HepG2 (cell line): ENCODE data around the gene FOXK2. TPM values are rescaled to one million over a fixed set of nuclear protein-coding genes. Genes with fewer than 3 reads are reported as not detected.

ENCODE experiments used
- AGO2 ChIP-seq: fragments of 200-400 bp; formaldehyde crosslinking; optimal IDR thresholded peaks from 2 replicates; pipeline ENCODE3; 2017; ENCODE audit warnings: mild to moderate bottlenecking, low read depth, low read length, moderate library complexity
- CENPT ChIP-seq: sonication (generic); formaldehyde crosslinking; IDR thresholded peaks from 2 replicates; pipeline ENCODE4 v1.8.0; 2022; ENCODE audit warnings: low read depth, mild to moderate bottlenecking, moderate library complexity, missing genetic modification reagents
- FOXJ3 ChIP-seq: sonication (generic); formaldehyde crosslinking; IDR thresholded peaks from 2 replicates; pipeline ENCODE4 v1.4.0; 2020; ENCODE audit warnings: missing genetic modification reagents, mild to moderate bottlenecking, borderline replicate concordance
- FOXM1 ChIP-seq: sonication (generic); formaldehyde crosslinking; IDR thresholded peaks from 2 replicates; pipeline ENCODE4 v1.5.0; 2020; ENCODE audit warnings: missing genetic modification reagents
- FOXO1 ChIP-seq: sonication (generic); formaldehyde crosslinking; IDR thresholded peaks from 2 replicates; pipeline ENCODE4 v1.4.0; 2020; ENCODE audit warnings: missing genetic modification reagents
- RBFOX2 ChIP-seq: fragments of 200-400 bp; formaldehyde crosslinking; IDR thresholded peaks from 2 replicates; pipeline ENCODE4 v1.6.1; 2017; ENCODE audit warnings: low read depth, mild to moderate bottlenecking, low read length
- SCMH1 ChIP-seq: sonication (generic); formaldehyde crosslinking; IDR thresholded peaks from 2 replicates; pipeline ENCODE4 v1.9.0; 2021; ENCODE audit warnings: missing genetic modification reagents, mild to moderate bottlenecking, borderline replicate concordance
- U2AF1 ChIP-seq: fragments of 200-400 bp; formaldehyde crosslinking; optimal IDR thresholded peaks from 2 replicates; pipeline ENCODE3; 2017; ENCODE audit warnings: mild to moderate bottlenecking, low read depth, low read length
- WIZ ChIP-seq: sonication (generic); formaldehyde crosslinking; IDR thresholded peaks from 2 replicates; pipeline ENCODE4 v1.5.1; 2020; ENCODE audit warnings: mild to moderate bottlenecking, missing genetic modification reagents
- ZFP1 ChIP-seq: IDR thresholded peaks from 2 replicates; pipeline ENCODE4 v1.6.1; 2016
- ZKSCAN1 ChIP-seq: fragments of 150-350 bp; IDR thresholded peaks from 2 replicates; pipeline ENCODE4 v1.6.1; 2014; ENCODE audit warnings: low read length
- ZNF496 ChIP-seq: sonication (generic); formaldehyde crosslinking; IDR thresholded peaks from 2 replicates; pipeline ENCODE4 v1.8.1; 2023; ENCODE audit warnings: mild to moderate bottlenecking, moderate library complexity, missing genetic modification reagents; ENCODE audit not compliant: insufficient replicate concordance
- ZNF782 ChIP-seq: sonication (generic); formaldehyde crosslinking; IDR thresholded peaks from 2 replicates; pipeline ENCODE4 v1.4.0; 2020; ENCODE audit warnings: missing genetic modification reagents, mild to moderate bottlenecking, borderline replicate concordance
- polyA plus RNA-seq, 8 experiments: library from polyadenylated mRNA; depleted of rRNA in 3 of 8; stranded (reverse) in 7 of 8; unstranded in 1 of 8; fragments of >200 nt; fragmentation: Illumina TruSeq in 4 of 8; extraction: Trizol in 4 of 8; gene quantifications; 2 replicates each; pipeline versions ENCODE4 v1.2.1 to v1.2.3, GENCODE V29; 2011 to 2016; ENCODE audit warnings: low read depth in 4 of 8, missing spikeins in 1 of 8, mixed read lengths in 1 of 8; ENCODE audit not compliant: insufficient read depth in 1 of 8
- total RNA-seq, 5 experiments: library from RNA; depleted of rRNA; stranded (reverse); fragments of >200 nt; fragmentation: Illumina TruSeq; extraction: Trizol; gene quantifications; 2 replicates each; pipeline ENCODE4 v1.2.3, GENCODE V29; 2016; ENCODE audit warnings: low read depth in 1 of 5
- TF ChIP-seq, protein P1 (sequence below): sonication (generic); formaldehyde crosslinking; IDR thresholded peaks from 2 replicates; pipeline ENCODE4 v1.9.0; 2021; ENCODE audit warnings: missing genetic modification reagents, borderline replicate concordance
- TF ChIP-seq, protein P2 (sequence below): sonication (generic); formaldehyde crosslinking; IDR thresholded peaks from 2 replicates; pipeline ENCODE4 v1.4.0; 2020; ENCODE audit warnings: missing genetic modification reagents
- TF ChIP-seq, protein P3 (sequence below): sonication (generic); formaldehyde crosslinking; IDR thresholded peaks from 2 replicates; pipeline ENCODE4 v1.8.1; 2023; ENCODE audit warnings: missing genetic modification reagents, inconsistent platforms, borderline replicate concordance
- TF ChIP-seq, protein P4 (sequence below): sonication (generic); formaldehyde crosslinking; IDR thresholded peaks from 2 replicates; pipeline ENCODE4 v1.5.1; 2020; ENCODE audit warnings: mild to moderate bottlenecking, missing genetic modification reagents, moderate library complexity

FOXK2 gene
- total and polyA plus RNA-seq, 2 of the 13 experiments (the other 11 are each of a cell fraction or from before 2014, with no cell fraction given): 67.1 to 67.2 TPM

DNA sequence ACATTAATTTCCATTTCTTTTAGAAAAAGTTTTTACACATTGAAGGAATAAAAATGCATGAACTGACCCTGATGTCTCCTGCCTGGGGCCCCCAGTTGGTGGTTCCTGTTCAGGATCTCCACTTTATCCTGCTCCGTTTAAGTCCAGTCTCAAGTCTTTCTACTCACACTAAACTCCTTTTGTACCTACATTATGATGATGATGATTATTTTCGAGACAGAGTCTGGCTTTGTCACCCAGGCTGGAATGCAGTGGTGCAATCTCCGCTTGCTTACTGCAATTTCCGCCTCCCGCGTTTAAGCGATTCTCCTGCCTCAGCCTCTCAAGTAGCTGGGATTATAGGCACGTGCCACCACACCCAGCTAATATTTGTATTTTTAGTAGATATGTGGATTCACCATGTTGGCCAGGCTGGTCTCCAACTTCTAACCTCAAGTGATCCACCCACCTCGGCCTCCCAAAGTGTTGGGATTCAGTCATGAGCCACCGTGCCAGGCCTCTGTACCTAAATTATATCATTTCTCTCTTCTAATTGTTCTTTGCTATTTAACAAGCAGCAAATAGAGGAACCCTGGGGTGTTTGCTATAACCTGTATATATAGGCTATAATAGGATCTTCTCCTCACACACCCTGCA is 2.2 kb upstream of the FOXK2 start (continued):
- TF ChIP-seq, protein P1, sequence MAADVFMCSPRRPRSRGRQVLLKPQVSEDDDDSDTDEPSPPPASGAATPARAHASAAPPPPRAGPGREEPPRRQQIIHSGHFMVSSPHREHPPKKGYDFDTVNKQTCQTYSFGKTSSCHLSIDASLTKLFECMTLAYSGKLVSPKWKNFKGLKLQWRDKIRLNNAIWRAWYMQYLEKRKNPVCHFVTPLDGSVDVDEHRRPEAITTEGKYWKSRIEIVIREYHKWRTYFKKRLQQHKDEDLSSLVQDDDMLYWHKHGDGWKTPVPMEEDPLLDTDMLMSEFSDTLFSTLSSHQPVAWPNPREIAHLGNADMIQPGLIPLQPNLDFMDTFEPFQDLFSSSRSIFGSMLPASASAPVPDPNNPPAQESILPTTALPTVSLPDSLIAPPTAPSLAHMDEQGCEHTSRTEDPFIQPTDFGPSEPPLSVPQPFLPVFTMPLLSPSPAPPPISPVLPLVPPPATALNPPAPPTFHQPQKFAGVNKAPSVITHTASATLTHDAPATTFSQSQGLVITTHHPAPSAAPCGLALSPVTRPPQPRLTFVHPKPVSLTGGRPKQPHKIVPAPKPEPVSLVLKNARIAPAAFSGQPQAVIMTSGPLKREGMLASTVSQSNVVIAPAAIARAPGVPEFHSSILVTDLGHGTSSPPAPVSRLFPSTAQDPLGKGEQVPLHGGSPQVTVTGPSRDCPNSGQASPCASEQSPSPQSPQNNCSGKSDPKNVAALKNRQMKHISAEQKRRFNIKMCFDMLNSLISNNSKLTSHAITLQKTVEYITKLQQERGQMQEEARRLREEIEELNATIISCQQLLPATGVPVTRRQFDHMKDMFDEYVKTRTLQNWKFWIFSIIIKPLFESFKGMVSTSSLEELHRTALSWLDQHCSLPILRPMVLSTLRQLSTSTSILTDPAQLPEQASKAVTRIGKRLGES (CRISPR knock-in tag): no peak; the same call in 1 of the 2 replicates
- TF ChIP-seq RBFOX2 (no peak), WIZ (CRISPR knock-in tag) (no peak), ZFP1 (CRISPR knock-in tag) (0 out of 2 replicates have a peak, but pooled peaks have one; percentile 47), SCMH1 (CRISPR knock-in tag) (no peak), CENPT (no peak), FOXJ3 (CRISPR knock-in tag) (peak; percentile 79; the same call in 1 of the 2 replicates), U2AF1 (no peak), ZNF496 (CRISPR knock-in tag) (no peak), AGO2 (no peak), FOXO1 (CRISPR knock-in tag) (peak; percentile 88), ZNF782 (CRISPR knock-in tag) (no peak), ZKSCAN1 (no peak), FOXM1 (CRISPR knock-in tag) (no peak)
- TF ChIP-seq, protein P2, sequence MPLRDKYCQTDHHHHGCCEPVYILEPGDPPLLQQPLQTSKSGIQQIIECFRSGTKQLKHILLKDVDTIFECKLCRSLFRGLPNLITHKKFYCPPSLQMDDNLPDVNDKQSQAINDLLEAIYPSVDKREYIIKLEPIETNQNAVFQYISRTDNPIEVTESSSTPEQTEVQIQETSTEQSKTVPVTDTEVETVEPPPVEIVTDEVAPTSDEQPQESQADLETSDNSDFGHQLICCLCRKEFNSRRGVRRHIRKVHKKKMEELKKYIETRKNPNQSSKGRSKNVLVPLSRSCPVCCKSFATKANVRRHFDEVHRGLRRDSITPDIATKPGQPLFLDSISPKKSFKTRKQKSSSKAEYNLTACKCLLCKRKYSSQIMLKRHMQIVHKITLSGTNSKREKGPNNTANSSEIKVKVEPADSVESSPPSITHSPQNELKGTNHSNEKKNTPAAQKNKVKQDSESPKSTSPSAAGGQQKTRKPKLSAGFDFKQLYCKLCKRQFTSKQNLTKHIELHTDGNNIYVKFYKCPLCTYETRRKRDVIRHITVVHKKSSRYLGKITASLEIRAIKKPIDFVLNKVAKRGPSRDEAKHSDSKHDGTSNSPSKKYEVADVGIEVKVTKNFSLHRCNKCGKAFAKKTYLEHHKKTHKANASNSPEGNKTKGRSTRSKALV: no peak
- TF ChIP-seq, protein P3, sequence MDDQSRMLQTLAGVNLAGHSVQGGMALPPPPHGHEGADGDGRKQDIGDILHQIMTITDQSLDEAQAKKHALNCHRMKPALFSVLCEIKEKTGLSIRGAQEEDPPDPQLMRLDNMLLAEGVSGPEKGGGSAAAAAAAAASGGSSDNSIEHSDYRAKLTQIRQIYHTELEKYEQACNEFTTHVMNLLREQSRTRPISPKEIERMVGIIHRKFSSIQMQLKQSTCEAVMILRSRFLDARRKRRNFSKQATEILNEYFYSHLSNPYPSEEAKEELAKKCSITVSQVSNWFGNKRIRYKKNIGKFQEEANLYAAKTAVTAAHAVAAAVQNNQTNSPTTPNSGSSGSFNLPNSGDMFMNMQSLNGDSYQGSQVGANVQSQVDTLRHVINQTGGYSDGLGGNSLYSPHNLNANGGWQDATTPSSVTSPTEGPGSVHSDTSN (CRISPR knock-in tag): no peak
- TF ChIP-seq, protein P4, sequence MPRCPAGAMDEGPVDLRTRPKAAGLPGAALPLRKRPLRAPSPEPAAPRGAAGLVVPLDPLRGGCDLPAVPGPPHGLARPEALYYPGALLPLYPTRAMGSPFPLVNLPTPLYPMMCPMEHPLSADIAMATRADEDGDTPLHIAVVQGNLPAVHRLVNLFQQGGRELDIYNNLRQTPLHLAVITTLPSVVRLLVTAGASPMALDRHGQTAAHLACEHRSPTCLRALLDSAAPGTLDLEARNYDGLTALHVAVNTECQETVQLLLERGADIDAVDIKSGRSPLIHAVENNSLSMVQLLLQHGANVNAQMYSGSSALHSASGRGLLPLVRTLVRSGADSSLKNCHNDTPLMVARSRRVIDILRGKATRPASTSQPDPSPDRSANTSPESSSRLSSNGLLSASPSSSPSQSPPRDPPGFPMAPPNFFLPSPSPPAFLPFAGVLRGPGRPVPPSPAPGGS: no peak
